Stimulated activated CD4-positive, alpha-beta T cell treated with anti-CD3 and anti-CD28 coated beads, Interleukin-12 subunit alpha, Interleukin-12 subunit beta, amount 100 ng/mL, for 24 hours (primary cell): Measurements from ENCODE around the gene NOL6.
"Not testable (repeated sequence)": the region's sequence is repeated elsewhere in the genome, so short reads cannot be mapped to it uniquely, and the experiment has no call there.

Experiments used
- DNase-seq, 2 experiments: peaks; one replicate each; pipeline ENCODE4 v3.0.0-alpha.2; 2020; ENCODE audit warnings: low read depth in 2 of 2

NOL6 gene

GRCh38 chr9:33473643-33474352, at the start of gene NOL6:
Gene NOL6 (minus strand): TSS chr9:33473924. CDS start chr9:33473842, 82 bp downstream.
- DNase-seq, result peak; percentile 95 to 98

- DNase-seq, result not testable (repeated sequence)
Observed at GRCh38 chr9:33521861-33522260, 48.1 kb upstream of the NOL6 start.

- not testable (repeated sequence) for DNase-seq
Observed at GRCh38 chr9:33517934-33518577, 44.3 kb upstream of the NOL6 start.

GRCh38 chr9:33517373-33517772, 43.6 kb upstream of the NOL6 start:
- no peak for DNase-seq

GRCh38 chr9:33516397-33516796, 42.7 kb upstream of the NOL6 start:
- DNase-seq, result not testable (repeated sequence)

GRCh38 chr9:33515342-33515995, 41.7 kb upstream of the NOL6 start:
- not testable (repeated sequence) for DNase-seq

GRCh38 chr9:33512535-33512934, 38.8 kb upstream of the NOL6 start:
- not testable (repeated sequence) for DNase-seq

- DNase-seq, result not testable (repeated sequence)
Observed at GRCh38 chr9:33511184-33511517, 37.4 kb upstream of the NOL6 start.

- peak; percentile 5 to 29 for DNase-seq
Observed at GRCh38 chr9:33510262-33511183, 36.8 kb upstream of the NOL6 start.

GRCh38 chr9:33506626-33507370, 33.1 kb upstream of the NOL6 start:
- peak in 1 of 2 experiments; percentile 11 for DNase-seq

GRCh38 chr9:33498387-33498786, 24.7 kb upstream of the NOL6 start:
- DNase-seq, result no peak

GRCh38 chr9:33493819-33494218, 20.1 kb upstream of the NOL6 start:
- not testable (repeated sequence) for DNase-seq

- DNase-seq, result no peak
Observed at GRCh38 chr9:33489066-33489465, 15.3 kb upstream of the NOL6 start.

GRCh38 chr9:33485312-33485711, 11.6 kb upstream of the NOL6 start:
- DNase-seq, result not testable (repeated sequence)

GRCh38 chr9:33480976-33481375, 7.3 kb upstream of the NOL6 start:
- no peak for DNase-seq

GRCh38 chr9:33480106-33480505, 6.4 kb upstream of the NOL6 start:
- no peak for DNase-seq

GRCh38 chr9:33476503-33476902, 2.8 kb upstream of the NOL6 start:
- DNase-seq, result no peak

GRCh38 chr9:33475357-33475756, 1.6 kb upstream of the NOL6 start:
- no peak for DNase-seq

GRCh38 chr9:33472881-33473615, 676 bp downstream of the NOL6 start:
- DNase-seq, result no peak

GRCh38 chr9:33472171-33472880, 1.4 kb downstream of the NOL6 start:
- no peak for DNase-seq
